Neutrophil (primary cell): ENCODE data around the gene ADGRG6.

Experiments
- H3K27ac ChIP-seq: fragments of 200-600 bp; sonication (generic); 2 replicates; pipeline ENCODE4 v1.5.1; 2016; ENCODE audit warnings: mild to moderate bottlenecking, moderate library complexity
- H3K27me3 ChIP-seq: fragments of 200-600 bp; sonication (generic); 2 replicates; pipeline ENCODE4 v1.6.0; 2016; ENCODE audit warnings: mild to moderate bottlenecking
- H3K36me3 ChIP-seq: fragments of 200-600 bp; sonication (generic); 2 replicates; pipeline ENCODE4 v1.5.1; 2017
- H3K4me1 ChIP-seq, 2 experiments: fragments of 200-600 bp in 1 of 2; sonication (generic) in 1 of 2; 1 replicate in 1 of 2; 2 replicates in 1 of 2; pipeline versions ENCODE4 v1.5.1 to v1.6.1; 2013 to 2016; ENCODE audit warnings: low read depth in 1 of 2, low read length in 1 of 2, mild to moderate bottlenecking in 1 of 2, moderate library complexity in 1 of 2; ENCODE audit not compliant: control insufficient read depth in 1 of 2, insufficient read depth in 1 of 2
- H3K4me3 ChIP-seq, 2 experiments: fragments of 200-600 bp in 1 of 2; sonication (generic) in 1 of 2; 1 replicate in 1 of 2; 2 replicates in 1 of 2; pipeline ENCODE4 v1.5.1; 2013 to 2016; ENCODE audit warnings: low read depth in 1 of 2, low read length in 1 of 2, mild to moderate bottlenecking in 1 of 2, moderate library complexity in 1 of 2
- H3K9me3 ChIP-seq: fragments of 200-600 bp; sonication (generic); 2 replicates; pipeline ENCODE4 v1.5.1; 2016
- TF ChIP-seq, protein P1 (sequence below): fragments of 200-600 bp; sonication (generic); IDR thresholded peaks from 2 replicates; pipeline ENCODE4 v1.5.1; 2016; ENCODE audit warnings: antibody characterized with exemption

Gene ADGRG6

DNA sequence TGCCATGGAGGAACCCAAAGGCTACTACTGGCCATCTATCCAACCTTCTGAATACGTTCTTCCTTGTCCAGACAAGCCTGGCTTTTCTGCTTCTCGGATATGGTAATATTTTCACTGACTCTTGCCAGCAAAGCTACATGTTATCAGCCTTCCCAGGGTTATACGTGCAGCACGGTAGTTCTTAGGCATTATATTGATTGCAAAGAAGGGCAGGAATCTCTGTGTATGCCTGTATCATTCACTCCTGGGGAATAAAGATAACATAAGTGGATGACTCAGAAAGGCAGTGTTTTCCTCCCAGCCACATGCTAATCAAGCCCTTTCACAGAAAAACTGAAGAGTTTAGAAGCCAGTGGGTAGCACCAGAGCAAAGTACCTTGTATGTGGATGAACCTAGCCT, 98.7 kb downstream of the ADGRG6 start:
- no peaks in the 10 kb centered on the region for H3K9me3 ChIP-seq
- H3K27ac ChIP-seq: no peak overlapping the region
- no peaks in the 10 kb centered on the region for H3K27me3 ChIP-seq
- no peaks in the 10 kb centered on the region for H3K4me1 ChIP-seq
- H3K36me3 ChIP-seq: no peaks in the 10 kb centered on the region
- no peak overlapping the region for H3K4me3 ChIP-seq
- TF ChIP-seq, protein P1, sequence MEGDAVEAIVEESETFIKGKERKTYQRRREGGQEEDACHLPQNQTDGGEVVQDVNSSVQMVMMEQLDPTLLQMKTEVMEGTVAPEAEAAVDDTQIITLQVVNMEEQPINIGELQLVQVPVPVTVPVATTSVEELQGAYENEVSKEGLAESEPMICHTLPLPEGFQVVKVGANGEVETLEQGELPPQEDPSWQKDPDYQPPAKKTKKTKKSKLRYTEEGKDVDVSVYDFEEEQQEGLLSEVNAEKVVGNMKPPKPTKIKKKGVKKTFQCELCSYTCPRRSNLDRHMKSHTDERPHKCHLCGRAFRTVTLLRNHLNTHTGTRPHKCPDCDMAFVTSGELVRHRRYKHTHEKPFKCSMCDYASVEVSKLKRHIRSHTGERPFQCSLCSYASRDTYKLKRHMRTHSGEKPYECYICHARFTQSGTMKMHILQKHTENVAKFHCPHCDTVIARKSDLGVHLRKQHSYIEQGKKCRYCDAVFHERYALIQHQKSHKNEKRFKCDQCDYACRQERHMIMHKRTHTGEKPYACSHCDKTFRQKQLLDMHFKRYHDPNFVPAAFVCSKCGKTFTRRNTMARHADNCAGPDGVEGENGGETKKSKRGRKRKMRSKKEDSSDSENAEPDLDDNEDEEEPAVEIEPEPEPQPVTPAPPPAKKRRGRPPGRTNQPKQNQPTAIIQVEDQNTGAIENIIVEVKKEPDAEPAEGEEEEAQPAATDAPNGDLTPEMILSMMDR: no peak

DNA sequence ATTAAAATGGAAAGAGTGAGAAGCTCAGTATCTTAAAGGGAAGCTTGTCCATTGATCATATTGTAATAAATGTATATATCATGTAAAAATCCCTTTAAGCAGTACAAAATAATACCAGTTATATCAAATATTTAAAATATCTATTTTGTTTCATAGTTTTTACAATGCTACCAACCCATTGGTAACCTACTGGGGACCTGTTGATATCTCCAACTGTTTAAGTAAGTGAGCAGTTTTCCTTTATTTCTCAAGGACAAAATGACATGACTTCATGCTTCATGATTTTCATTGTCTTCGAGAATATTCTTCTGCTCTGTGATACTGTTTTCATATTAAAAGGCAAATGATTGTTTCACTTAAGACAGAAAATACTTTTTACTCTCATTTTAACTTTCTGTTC, 100.0 kb downstream of the ADGRG6 start:
- Histone ChIP-seq H3K36me3 (no peaks in the 10 kb centered on the region), H3K27ac (no peak overlapping the region), H3K4me3 (no peak overlapping the region), H3K4me1 (no peaks in the 10 kb centered on the region), H3K9me3 (no peaks in the 10 kb centered on the region), H3K27me3 (no peaks in the 10 kb centered on the region)
- TF ChIP-seq, protein P1: no peak

DNA sequence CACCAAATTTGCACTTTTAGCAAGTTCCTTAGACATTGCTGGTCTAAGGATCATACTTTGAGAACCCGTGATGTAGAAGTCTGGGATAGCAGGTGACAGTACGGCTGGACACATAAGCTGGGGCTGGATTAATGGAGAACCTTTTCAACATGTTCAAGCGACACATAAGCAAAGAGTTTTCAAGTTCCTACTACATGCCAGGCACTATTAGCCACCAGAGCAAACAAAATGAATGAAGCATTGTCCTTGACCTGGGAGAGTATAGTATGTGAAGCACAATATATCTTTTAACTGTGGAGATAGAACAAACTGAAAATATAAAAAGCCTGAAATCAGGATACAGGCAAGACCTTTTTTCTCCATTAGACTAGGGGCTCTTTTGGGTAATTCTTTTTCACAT, 102.9 kb downstream of the ADGRG6 start:
- TF ChIP-seq, protein P1: no peak
- Histone ChIP-seq H3K36me3 (no peaks in the 10 kb centered on the region), H3K4me1 (no peaks in the 10 kb centered on the region), H3K27ac (no peak overlapping the region), H3K9me3 (no peaks in the 10 kb centered on the region), H3K4me3 (no peak overlapping the region), H3K27me3 (no peaks in the 10 kb centered on the region)

DNA sequence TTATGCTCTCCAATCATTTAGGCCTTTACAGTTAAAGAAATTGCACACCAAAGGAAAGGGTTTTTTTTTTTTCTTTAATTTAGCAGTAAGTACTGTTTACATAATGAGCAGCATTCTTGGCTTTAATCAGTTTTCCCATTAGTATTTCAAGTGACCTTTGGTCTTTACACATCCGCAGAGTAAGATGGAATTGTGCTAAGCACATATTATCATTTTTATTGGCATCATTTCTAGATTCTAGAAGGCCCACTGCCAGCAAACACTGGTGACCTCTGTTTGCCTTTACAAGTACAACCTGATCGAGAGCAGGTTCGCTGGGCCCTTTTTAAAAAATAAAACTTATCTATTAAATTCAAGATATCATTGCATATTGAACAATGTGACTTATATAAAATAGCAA, 104.3 kb downstream of the ADGRG6 start:
- TF ChIP-seq, protein P1: no peak
- no peaks in the 10 kb centered on the region for H3K4me1 ChIP-seq
- H3K36me3 ChIP-seq: no peaks in the 10 kb centered on the region
- H3K9me3 ChIP-seq: no peaks in the 10 kb centered on the region
- no peak overlapping the region for H3K27ac ChIP-seq
- no peak overlapping the region for H3K4me3 ChIP-seq
- H3K27me3 ChIP-seq: no peaks in the 10 kb centered on the region

DNA sequence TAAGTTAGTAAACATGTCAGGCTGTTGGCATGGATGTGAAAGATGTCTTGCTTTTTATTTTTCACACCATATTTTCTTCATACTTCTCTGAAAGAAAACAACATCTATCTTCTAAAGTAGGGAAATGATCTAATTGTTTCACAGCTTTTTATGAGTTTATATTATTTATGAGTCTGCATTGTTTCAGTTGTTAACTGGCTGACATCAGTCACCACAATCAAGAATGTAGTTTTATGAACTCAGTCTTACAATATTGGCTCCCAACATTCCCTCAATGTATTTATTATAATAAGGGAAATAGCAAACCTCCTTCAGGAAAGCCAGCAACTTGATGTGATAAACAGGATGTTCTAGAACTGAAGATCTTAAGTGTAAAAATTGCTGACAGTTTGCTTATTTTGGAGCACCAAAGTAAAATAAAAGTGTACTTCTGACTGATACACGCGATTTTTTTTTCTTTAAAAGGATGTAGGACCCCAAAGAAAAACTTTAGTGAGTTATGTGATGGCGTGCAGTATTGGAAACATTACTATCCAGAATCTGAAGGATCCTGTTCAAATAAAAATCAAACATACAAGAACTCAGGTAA, 106.0 kb downstream of the ADGRG6 start:
- Histone ChIP-seq H3K4me3 (no peak overlapping the region), H3K4me1 (no peaks in the 10 kb centered on the region), H3K27me3 (no peaks in the 10 kb centered on the region), H3K9me3 (no peaks in the 10 kb centered on the region), H3K27ac (no peak overlapping the region), H3K36me3 (no peaks in the 10 kb centered on the region)
- TF ChIP-seq, protein P1: no peak

DNA sequence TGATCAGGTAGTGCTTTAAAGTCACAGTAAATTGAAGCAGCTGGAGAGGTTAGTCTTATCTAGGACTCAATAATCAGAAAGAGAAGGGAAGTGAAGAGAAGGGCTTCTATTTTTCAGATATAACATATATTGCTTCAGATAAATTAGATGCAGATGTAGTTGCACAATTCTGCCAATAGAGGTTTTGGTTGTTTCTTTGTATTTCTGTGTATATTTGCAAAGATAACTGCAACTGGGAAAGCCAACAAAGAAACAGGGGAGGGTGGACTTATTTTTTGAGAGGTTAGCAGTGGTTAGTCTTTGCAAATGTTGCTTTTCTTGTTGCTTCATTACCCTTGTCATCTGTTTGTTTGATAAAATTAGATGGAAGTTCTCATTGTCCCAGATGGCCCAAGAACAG, 106.6 kb downstream of the ADGRG6 start:
- Histone ChIP-seq H3K4me1 (no peaks in the 10 kb centered on the region), H3K27ac (no peak overlapping the region), H3K4me3 (no peak overlapping the region), H3K9me3 (no peaks in the 10 kb centered on the region), H3K36me3 (no peaks in the 10 kb centered on the region), H3K27me3 (no peaks in the 10 kb centered on the region)
- TF ChIP-seq, protein P1: no peak
